GM12892 (cell line): ENCODE measurements around the gene DNAH12.

Experiments used
- POLR2A ChIP-seq: IDR thresholded peaks from 2 replicates; pipeline ENCODE4 v1.6.1; 2011; ENCODE audit warnings: low read depth, low read length, control low read depth
- POLR2AphosphoS5 ChIP-seq: IDR thresholded peaks from 2 replicates; pipeline ENCODE4 v1.6.1; 2011; ENCODE audit warnings: low read depth, low read length, control low read depth

DNA sequence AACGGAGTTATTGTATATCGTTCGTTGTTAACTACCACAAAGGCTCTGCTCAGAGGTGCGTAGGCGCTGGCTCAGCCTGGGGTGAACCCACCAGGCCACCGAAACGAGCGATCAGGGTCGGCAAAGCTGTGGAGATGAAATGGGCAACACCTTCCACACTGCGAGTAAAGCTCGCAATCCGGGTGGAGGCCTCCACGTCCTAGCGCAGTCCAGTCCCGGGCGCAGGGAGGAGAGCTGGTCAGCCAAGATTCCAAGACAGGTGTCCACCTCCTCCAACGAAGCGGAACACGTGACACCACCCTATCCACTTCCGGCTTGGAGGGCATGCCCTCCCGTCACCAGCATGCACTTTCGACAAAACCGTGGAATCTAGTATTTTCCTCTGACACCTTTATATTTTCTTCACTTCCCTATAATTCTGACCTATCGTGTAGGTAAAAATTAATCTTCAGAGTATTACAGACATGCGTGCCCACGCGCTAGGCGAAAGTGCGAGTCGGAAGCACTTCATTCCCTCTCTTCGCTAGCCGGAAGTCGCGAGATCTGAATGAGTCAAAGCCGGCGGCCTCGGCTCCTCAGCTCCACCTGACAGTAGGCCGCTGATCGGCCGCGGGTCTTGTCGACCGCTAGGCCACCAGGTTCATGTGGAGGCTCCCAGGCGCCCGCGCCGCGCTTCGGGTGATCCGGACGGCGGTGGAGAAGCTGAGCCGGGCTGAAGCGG lies 11.8 kb upstream of the DNAH12 start, which contains the start of gene PDE12:
- TF ChIP-seq POLR2AphosphoS5 = peak; percentile 93
- peak; percentile 98 for TF ChIP-seq POLR2A
